H9 (cell line): ENCODE results near the gene USP3. TPM values are rescaled to one million over a fixed set of nuclear protein-coding genes. Genes with fewer than 3 reads are reported as not detected.
A peak's percentile ranks its signal among the peaks of the same experiment; 100 is the strongest.

ENCODE experiments used
- DNase-seq: peaks from one replicate; pipeline ENCODE4 v3.0.0-alpha.2; 2017
- H2AFZ ChIP-seq: one replicate; pipeline ENCODE4 v1.6.1; 2013; ENCODE audit warnings: mild to moderate bottlenecking, low read length, control low read depth, moderate library complexity
- H2AK5ac ChIP-seq: 2 replicates; pipeline ENCODE4 v1.6.1; 2013; ENCODE audit warnings: low read length, control low read depth, mixed read lengths; ENCODE audit not compliant: insufficient read length
- H2BK120ac ChIP-seq: one replicate; pipeline ENCODE4 v1.6.1; 2013; ENCODE audit warnings: low read depth, mild to moderate bottlenecking, low read length, control low read depth, inconsistent platforms; ENCODE audit not compliant: poor library complexity, severe bottlenecking
- H2BK12ac ChIP-seq: 2 replicates; pipeline ENCODE4 v1.6.1; 2013; ENCODE audit warnings: low read length, control low read depth, mixed read lengths, low read depth; ENCODE audit not compliant: insufficient read length
- H2BK15ac ChIP-seq: 2 replicates; pipeline ENCODE4 v1.6.1; 2013; ENCODE audit warnings: low read depth, low read length, control low read depth
- H2BK20ac ChIP-seq: one replicate; pipeline ENCODE4 v1.6.1; 2013; ENCODE audit warnings: low read depth, mild to moderate bottlenecking, low read length, control low read depth, inconsistent platforms; ENCODE audit not compliant: poor library complexity, severe bottlenecking
- H2BK5ac ChIP-seq: 2 replicates; pipeline ENCODE4 v1.6.1; 2013; ENCODE audit warnings: low read length, control low read depth, mixed read lengths; ENCODE audit not compliant: insufficient read length
- H3K14ac ChIP-seq: 2 replicates; pipeline ENCODE4 v1.6.1; 2013; ENCODE audit warnings: low read length, control low read depth; ENCODE audit not compliant: insufficient read depth
- H3K18ac ChIP-seq: 2 replicates; pipeline ENCODE4 v1.6.1; 2013; ENCODE audit warnings: low read depth, mild to moderate bottlenecking, mixed read lengths, low read length, control low read depth; ENCODE audit not compliant: insufficient read length
- H3K23ac ChIP-seq: 2 replicates; pipeline ENCODE4 v1.6.1; 2013; ENCODE audit warnings: low read length, control low read depth, mixed read lengths, low read depth; ENCODE audit not compliant: insufficient read length
- H3K23me2 ChIP-seq: 2 replicates; pipeline ENCODE4 v1.6.1; 2013; ENCODE audit warnings: low read depth, mild to moderate bottlenecking, mixed read lengths, low read length, control low read depth; ENCODE audit not compliant: insufficient read length, poor library complexity, severe bottlenecking
- H3K27ac ChIP-seq: 2 replicates; pipeline ENCODE4 v1.5.1; 2013; ENCODE audit warnings: low read length, control low read depth, mixed read lengths, low read depth; ENCODE audit not compliant: insufficient read length
- H3K27me3 ChIP-seq: 2 replicates; pipeline ENCODE4 v1.6.1; 2013; ENCODE audit warnings: low read length, control low read depth, inconsistent platforms; ENCODE audit not compliant: insufficient read depth
- H3K4ac ChIP-seq: 2 replicates; pipeline ENCODE4 v1.6.1; 2013; ENCODE audit warnings: low read depth, mild to moderate bottlenecking, control low read depth, inconsistent platforms, low read length, moderate library complexity
- H3K4me1 ChIP-seq: 2 replicates; pipeline ENCODE4 v1.6.1; 2013; ENCODE audit warnings: low read length, control low read depth, inconsistent platforms; ENCODE audit not compliant: insufficient read depth
- H3K4me2 ChIP-seq: 2 replicates; pipeline ENCODE4 v1.6.1; 2013; ENCODE audit warnings: low read length, control low read depth, mixed read lengths; ENCODE audit not compliant: insufficient read length, insufficient read depth
- H3K56ac ChIP-seq: 2 replicates; pipeline ENCODE4 v1.6.1; 2013; ENCODE audit warnings: low read depth, mild to moderate bottlenecking, mixed read lengths, low read length, control low read depth; ENCODE audit not compliant: insufficient read length
- H3K79me1 ChIP-seq: 2 replicates; pipeline ENCODE4 v1.6.1; 2013; ENCODE audit warnings: low read depth, mild to moderate bottlenecking, moderate library complexity, low read length, control low read depth, inconsistent platforms; ENCODE audit not compliant: insufficient read depth, poor library complexity, severe bottlenecking
- H3K79me2 ChIP-seq: 2 replicates; pipeline ENCODE4 v1.6.1; 2013; ENCODE audit warnings: low read length, control low read depth, inconsistent platforms; ENCODE audit not compliant: insufficient read depth
- H3K9ac ChIP-seq: 2 replicates; pipeline ENCODE4 v1.6.1; 2013; ENCODE audit warnings: low read length, control low read depth, mixed read lengths; ENCODE audit not compliant: insufficient read length; ENCODE audit errors: extremely low read depth
- H3K9me3 ChIP-seq: one replicate; pipeline ENCODE4 v1.6.1; 2013; ENCODE audit warnings: low read depth, low read length, inconsistent platforms; ENCODE audit not compliant: control insufficient read depth
- H3T11ph ChIP-seq: one replicate; pipeline ENCODE4 v1.6.1; 2013; ENCODE audit warnings: mild to moderate bottlenecking, low read length, control low read depth, inconsistent platforms
- H4K20me1 ChIP-seq: one replicate; pipeline ENCODE4 v1.6.1; 2013; ENCODE audit not compliant: control insufficient read depth, insufficient read length, insufficient read depth
- H4K5ac ChIP-seq: 2 replicates; pipeline ENCODE4 v1.6.1; 2013; ENCODE audit warnings: low read depth, mild to moderate bottlenecking, mixed read lengths, low read length, control low read depth; ENCODE audit not compliant: insufficient read length
- H4K8ac ChIP-seq: replicated peaks from 2 replicates; pipeline ENCODE4 v1.6.1; 2013; ENCODE audit warnings: low read length, control low read depth, mixed read lengths, low read depth; ENCODE audit not compliant: insufficient read length
- H4K91ac ChIP-seq: 2 replicates; pipeline ENCODE4 v1.6.1; 2013; ENCODE audit warnings: low read depth, mild to moderate bottlenecking, moderate library complexity, mixed read lengths, low read length, control low read depth; ENCODE audit not compliant: insufficient read length
- H3K27ac Mint-ChIP-seq, 3 experiments: 2 replicates in 2 of 3; 3 replicates in 1 of 3; pipeline ENCODE4 v1.8.0; 2020 to 2021; ENCODE audit warnings: mixed read lengths in 3 of 3, mild to moderate bottlenecking in 1 of 3, moderate library complexity in 1 of 3
- H3K27me3 Mint-ChIP-seq: 2 replicates; pipeline ENCODE4 v1.8.0; 2021; ENCODE audit warnings: low read depth, mild to moderate bottlenecking, moderate library complexity, mixed read lengths
- H3K36me3 Mint-ChIP-seq, 3 experiments: 2 replicates in 2 of 3; 3 replicates in 1 of 3; pipeline ENCODE4 v1.8.0; 2020 to 2021; ENCODE audit warnings: low read depth in 3 of 3, mixed read lengths in 3 of 3; ENCODE audit not compliant: insufficient read depth in 1 of 3
- H3K4me1 Mint-ChIP-seq, 2 experiments: 2 replicates each; pipeline ENCODE4 v1.8.0; 2020; ENCODE audit warnings: mixed read lengths in 2 of 2
- H3K4me3 Mint-ChIP-seq, 2 experiments: 2 replicates in 1 of 2; 3 replicates in 1 of 2; pipeline ENCODE4 v1.8.0; 2020 to 2021; ENCODE audit warnings: mild to moderate bottlenecking in 2 of 2, mixed read lengths in 2 of 2, moderate library complexity in 1 of 2
- H3K9me3 Mint-ChIP-seq, 2 experiments: 2 replicates in 1 of 2; 3 replicates in 1 of 2; pipeline ENCODE4 v1.8.0; 2020; ENCODE audit warnings: mild to moderate bottlenecking in 2 of 2, mixed read lengths in 2 of 2, moderate library complexity in 1 of 2
- CTCF ChIP-seq: fragments of 200-600 bp; sonication (generic); conservative IDR thresholded peaks from 3 replicates; pipeline ENCODE4 v1.8.0; 2021; ENCODE audit warnings: antibody characterized with exemption, mild to moderate bottlenecking
- WGBS: extraction: QIAGEN DNeasy Blood & Tissue Kit; methylation state at CpG from one replicate; pipeline ENCODE4 v1.1.7; 2013; ENCODE audit warnings: missing lambda C conversion rate, low lambda C conversion rate, mixed read lengths; ENCODE audit not compliant: insufficient read length; ENCODE audit errors: extremely low coverage; 5-methylcytosine and 5-hydroxymethylcytosine counted together
- total RNA-seq: library from RNA; stranded (reverse); gene quantifications from 2 replicates; pipeline ENCODE4 v1.2.1, GENCODE V29; 2021

The USP3 gene
- total RNA-seq, 1 experiment from 2014 or later = 14.2 TPM

- H3K9ac ChIP-seq = no peak overlapping the region
- no peak overlapping the region for H3T11ph ChIP-seq
- H4K8ac ChIP-seq = no peak overlapping the region
- no peak overlapping the region for H2BK120ac ChIP-seq
- no peak overlapping the region for H4K91ac ChIP-seq
- no peak overlapping the region for H2BK20ac ChIP-seq
- no peak overlapping the region for H2BK12ac ChIP-seq
- peaks cover 11% of the 10 kb centered on the region for H3K23me2 ChIP-seq
- H3K9me3 ChIP-seq = no peaks in the 10 kb centered on the region
- H3K4me1 ChIP-seq = no peaks in the 10 kb centered on the region
- no peak overlapping the region for H3K23ac ChIP-seq
- no CpG with 5 or more reads among the region's 60 CpGs for WGBS
- H3K79me2 ChIP-seq = no peaks in the 10 kb centered on the region
- H3K14ac ChIP-seq = peak overlapping the region; percentile 25
- no peak overlapping the region for H3K27ac ChIP-seq
- peak overlapping the region; percentile 79 to 89 for H3K4me3 Mint-ChIP-seq
- peaks cover 3% of the 10 kb centered on the region; the same call in 1 of the 2 replicates for H3K27me3 ChIP-seq
- peaks cover 36% of the 10 kb centered on the region for H3K27me3 Mint-ChIP-seq
- H2BK5ac ChIP-seq = no peak overlapping the region
- no peak overlapping the region for H3K4ac ChIP-seq
- H3K4me2 ChIP-seq = peak overlapping the region; percentile 81
- H3K27ac Mint-ChIP-seq = no peak overlapping the region
- H2BK15ac ChIP-seq = no peak overlapping the region
- DNase-seq = peak; percentile 61
- peak overlapping the region; percentile 6 for H3K18ac ChIP-seq
- TF ChIP-seq CTCF = no peak; the same call in 2 of the 3 replicates
- H3K79me1 ChIP-seq = no peaks in the 10 kb centered on the region
- no peak overlapping the region for H3K56ac ChIP-seq
- H2AK5ac ChIP-seq = no peak overlapping the region
- no peak overlapping the region for H2AFZ ChIP-seq
- no peak overlapping the region for H4K5ac ChIP-seq
- H4K20me1 ChIP-seq = no peaks in the 10 kb centered on the region
- H3K9me3 Mint-ChIP-seq = no peaks in the 10 kb centered on the region
- H3K36me3 Mint-ChIP-seq = no peaks in the 10 kb centered on the region; a peak in 1 of 7 replicates
- peaks cover 13 to 32% of the 10 kb centered on the region in 2 experiments for H3K4me1 Mint-ChIP-seq
Measured at GRCh38 chr15:63600616-63601025, 96.2 kb downstream of the USP3 start.
